ENCODE results near the gene CFLAR.

Gene CFLAR

GRCh38 chr2:201185863-201186262, 69.9 kb downstream of the CFLAR start:
- TF ChIP-seq, protein P1, sequence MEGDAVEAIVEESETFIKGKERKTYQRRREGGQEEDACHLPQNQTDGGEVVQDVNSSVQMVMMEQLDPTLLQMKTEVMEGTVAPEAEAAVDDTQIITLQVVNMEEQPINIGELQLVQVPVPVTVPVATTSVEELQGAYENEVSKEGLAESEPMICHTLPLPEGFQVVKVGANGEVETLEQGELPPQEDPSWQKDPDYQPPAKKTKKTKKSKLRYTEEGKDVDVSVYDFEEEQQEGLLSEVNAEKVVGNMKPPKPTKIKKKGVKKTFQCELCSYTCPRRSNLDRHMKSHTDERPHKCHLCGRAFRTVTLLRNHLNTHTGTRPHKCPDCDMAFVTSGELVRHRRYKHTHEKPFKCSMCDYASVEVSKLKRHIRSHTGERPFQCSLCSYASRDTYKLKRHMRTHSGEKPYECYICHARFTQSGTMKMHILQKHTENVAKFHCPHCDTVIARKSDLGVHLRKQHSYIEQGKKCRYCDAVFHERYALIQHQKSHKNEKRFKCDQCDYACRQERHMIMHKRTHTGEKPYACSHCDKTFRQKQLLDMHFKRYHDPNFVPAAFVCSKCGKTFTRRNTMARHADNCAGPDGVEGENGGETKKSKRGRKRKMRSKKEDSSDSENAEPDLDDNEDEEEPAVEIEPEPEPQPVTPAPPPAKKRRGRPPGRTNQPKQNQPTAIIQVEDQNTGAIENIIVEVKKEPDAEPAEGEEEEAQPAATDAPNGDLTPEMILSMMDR (IDR thresholded peaks at IDR 0.05; ENCODE audit: low read depth, low read length): no peak
- H3K4me3 ChIP-seq (ENCODE audit: low read depth, low read length): no peak overlapping the region

DNA sequence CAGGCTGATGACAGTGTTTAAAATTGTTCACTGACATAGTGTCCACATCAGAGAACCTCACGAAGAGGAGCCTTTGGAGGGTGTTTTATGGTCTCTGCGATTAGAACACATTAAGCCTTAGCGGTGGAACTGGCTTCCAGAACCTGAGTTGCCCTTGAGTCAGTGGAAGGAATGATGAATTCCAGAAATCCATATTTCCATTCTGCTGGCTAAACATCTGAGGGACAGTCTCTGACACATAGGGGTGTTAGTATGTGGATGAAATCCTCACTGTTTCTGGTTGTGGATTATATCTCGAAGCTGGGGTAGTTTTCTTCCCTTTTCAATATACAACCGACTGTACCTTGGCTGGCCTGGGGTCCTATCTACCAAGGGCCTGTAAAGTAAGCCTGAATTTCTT, 71.0 kb downstream of the CFLAR start:
- H3K4me3 ChIP-seq (ENCODE audit: low read depth, low read length): no peak overlapping the region
- TF ChIP-seq, protein P1 (IDR thresholded peaks at IDR 0.05; ENCODE audit: low read depth, low read length): no peak

- TF ChIP-seq, protein P1 (IDR thresholded peaks at IDR 0.05; ENCODE audit: low read depth, low read length): no peak
- H3K4me3 ChIP-seq (ENCODE audit: low read depth, low read length): no peak overlapping the region
Observed at GRCh38 chr2:201188449-201188848, 72.5 kb downstream of the CFLAR start.

GRCh38 chr2:201191132-201191875, 75.3 kb downstream of the CFLAR start:
- TF ChIP-seq, protein P1 (IDR thresholded peaks at IDR 0.05; ENCODE audit: low read depth, low read length): no peak

DNA sequence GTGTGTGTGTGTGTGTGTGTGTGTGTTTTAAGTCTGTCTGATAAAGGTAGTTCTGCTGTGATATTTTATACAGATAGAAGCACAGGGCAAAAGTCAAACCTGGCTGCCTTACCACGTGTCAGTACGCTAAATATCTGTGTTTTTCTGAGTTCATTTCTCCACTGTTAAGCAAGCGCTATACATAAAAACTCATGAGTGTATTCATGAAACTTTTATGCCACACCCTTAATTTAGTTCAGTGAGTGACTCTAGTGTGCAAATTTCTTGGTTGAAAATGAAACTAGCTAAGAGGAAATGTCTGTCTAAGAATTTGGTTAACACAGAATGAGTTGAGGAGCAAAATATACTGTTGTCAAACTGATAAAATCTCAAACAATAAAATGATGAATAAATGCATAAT, 78.1 kb downstream of the CFLAR start:
- TF ChIP-seq, protein P1 (IDR thresholded peaks at IDR 0.05; ENCODE audit: low read depth, low read length): no peak

More at GRCh38 chr2:201191132-201191875, 75.3 kb downstream of the CFLAR start:
- H3K4me3 ChIP-seq (ENCODE audit: low read depth, low read length): no peak overlapping the region

DNA sequence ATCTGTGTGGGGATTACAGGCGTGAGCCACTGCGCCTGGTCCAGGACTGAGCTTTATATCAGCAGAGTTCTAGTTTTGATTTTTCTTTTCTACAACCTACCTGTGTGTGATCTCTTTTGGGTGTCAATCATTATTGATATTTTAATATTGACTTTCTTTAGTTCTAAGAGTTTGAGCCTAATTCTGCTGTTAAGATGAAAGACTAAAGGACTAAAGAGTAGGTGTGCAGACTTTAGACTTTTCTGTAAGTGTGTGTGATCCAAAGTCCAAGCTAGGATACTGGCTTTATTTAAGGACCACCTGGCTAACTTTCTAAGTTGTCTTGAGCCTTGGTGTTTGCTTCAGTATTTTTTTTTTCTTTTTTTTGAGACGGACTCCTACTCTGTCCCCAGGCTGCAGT, 79.4 kb downstream of the CFLAR start:
- TF ChIP-seq, protein P1 (IDR thresholded peaks at IDR 0.05; ENCODE audit: low read depth, low read length): no peak
- no peak overlapping the region for H3K4me3 ChIP-seq (ENCODE audit: low read depth, low read length)

More for the DNA sequence above, 78.1 kb downstream of the CFLAR start:
- H3K4me3 ChIP-seq (ENCODE audit: low read depth, low read length): no peak overlapping the region

DNA sequence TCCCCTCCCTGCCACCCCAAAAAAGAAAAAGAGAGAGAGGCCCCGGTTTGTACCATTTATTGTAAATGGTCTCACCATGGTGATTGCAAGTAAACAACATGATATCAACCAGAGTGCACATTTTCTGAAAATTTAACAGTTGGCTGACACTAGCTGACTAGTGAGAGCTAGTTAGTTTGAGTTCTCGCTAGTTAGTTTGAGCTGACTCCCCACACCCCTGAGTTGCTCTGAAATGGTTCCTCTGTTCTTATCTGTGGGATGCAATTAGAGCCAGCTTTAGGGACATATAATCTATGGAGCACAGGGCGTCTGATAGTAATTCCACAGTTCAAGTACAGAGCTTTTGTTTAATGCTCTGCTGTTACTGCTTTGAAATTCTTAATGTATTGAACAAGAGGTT, 80.0 kb downstream of the CFLAR start:
- H3K4me3 ChIP-seq (ENCODE audit: low read depth, low read length): no peak overlapping the region
- TF ChIP-seq, protein P1 (IDR thresholded peaks at IDR 0.05; ENCODE audit: low read depth, low read length): no peak

Data from WI38 (cell line).